Gastrocnemius medialis (tissue), 4 donors: ENCODE results near the gene BIN2.

Experiments
- POLR2A ChIP-seq, 2 donors: fragments of 450-650 bp; IDR thresholded peaks; one replicate each; pipeline ENCODE4 v1.6.1; 2017; ENCODE audit warnings: antibody characterized with exemption in 2 of 2, mild to moderate bottlenecking in 2 of 2, moderate library complexity in 2 of 2
- TF ChIP-seq, protein P1 (sequence below), 5 experiments: fragments of 450-650 bp in 3 of 5; fragments of 200-600 bp in 2 of 5; sonication (generic) in 2 of 5; IDR thresholded peaks in 4 of 5; conservative IDR thresholded peaks in 1 of 5; 1 replicate in 4 of 5; 2 replicates in 1 of 5; pipeline ENCODE4 v1.5.1; 2016 to 2019; ENCODE audit warnings: antibody characterized with exemption in 5 of 5, mild to moderate bottlenecking in 3 of 5, moderate library complexity in 3 of 5

DNA sequence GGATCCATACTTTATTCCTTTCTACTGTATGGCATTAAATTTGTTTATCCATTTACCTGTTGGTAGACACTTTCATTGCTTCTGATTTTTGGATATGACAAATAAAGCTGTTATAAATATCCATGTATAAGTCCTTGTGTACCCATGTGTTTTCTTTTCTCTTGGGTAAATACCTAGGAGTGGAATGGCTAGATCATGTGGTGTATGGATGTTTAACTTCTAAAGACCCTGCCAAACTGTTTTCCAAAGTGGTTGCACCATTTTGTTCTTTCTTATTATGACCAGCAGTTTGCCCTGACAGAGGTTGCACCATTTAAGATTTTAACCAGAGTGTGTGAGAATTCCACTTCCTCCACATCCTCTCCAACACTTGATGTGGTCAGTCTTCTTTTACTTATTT, 91.3 kb downstream of the BIN2 start:
- TF ChIP-seq, protein P1, sequence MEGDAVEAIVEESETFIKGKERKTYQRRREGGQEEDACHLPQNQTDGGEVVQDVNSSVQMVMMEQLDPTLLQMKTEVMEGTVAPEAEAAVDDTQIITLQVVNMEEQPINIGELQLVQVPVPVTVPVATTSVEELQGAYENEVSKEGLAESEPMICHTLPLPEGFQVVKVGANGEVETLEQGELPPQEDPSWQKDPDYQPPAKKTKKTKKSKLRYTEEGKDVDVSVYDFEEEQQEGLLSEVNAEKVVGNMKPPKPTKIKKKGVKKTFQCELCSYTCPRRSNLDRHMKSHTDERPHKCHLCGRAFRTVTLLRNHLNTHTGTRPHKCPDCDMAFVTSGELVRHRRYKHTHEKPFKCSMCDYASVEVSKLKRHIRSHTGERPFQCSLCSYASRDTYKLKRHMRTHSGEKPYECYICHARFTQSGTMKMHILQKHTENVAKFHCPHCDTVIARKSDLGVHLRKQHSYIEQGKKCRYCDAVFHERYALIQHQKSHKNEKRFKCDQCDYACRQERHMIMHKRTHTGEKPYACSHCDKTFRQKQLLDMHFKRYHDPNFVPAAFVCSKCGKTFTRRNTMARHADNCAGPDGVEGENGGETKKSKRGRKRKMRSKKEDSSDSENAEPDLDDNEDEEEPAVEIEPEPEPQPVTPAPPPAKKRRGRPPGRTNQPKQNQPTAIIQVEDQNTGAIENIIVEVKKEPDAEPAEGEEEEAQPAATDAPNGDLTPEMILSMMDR (IDR thresholded peaks at IDR 0.05 in 4 of 5, conservative IDR thresholded peaks at IDR 0.05 in 1 of 5), result no peak
- TF ChIP-seq POLR2A (IDR thresholded peaks at IDR 0.05), result no peak
